ENCODE results near the gene GNPTAB. TPM values are rescaled to one million over a fixed set of nuclear protein-coding genes. Genes with fewer than 3 reads are reported as not detected.

Gene GNPTAB
- total RNA-seq, 1 donor from 2014 or later, result 59.2 TPM

DNA sequence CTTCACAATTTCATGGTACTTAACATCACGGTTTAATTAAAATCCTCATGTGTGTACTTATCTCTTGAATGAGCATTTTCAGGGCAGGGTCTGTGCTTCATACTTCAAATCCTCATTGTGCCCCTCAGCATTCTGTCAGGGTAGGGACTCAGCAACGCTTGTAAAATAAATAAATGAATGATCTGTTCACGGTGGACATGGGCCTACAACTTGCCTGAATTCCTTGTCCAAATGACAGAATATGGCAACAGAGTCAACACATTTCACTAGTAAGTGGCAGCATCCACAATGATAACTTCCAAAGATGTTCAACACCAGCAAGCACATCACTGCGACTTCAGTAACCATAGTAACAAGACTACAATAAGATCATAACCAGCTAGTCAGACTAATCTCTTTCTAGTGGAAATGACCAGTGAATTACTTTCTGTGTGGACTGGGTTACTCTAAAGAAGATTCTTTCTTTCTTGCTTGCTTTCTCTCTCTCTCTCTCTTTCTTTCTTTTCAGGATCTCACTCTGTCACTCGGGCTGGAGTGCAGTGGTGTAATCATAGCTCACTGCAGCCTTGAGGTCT is 14.5 kb upstream of the GNPTAB start:
- DNase-seq (no peak), ATAC-seq (no peak)
- Histone ChIP-seq H3K4me1 (no peaks in the 10 kb centered on the region), H3K9me3 (no peaks in the 10 kb centered on the region), H3K27ac (no peak overlapping the region), H3K27me3 (ENCODE audit: low read depth) (no peaks in the 10 kb centered on the region), H3K4me3 (no peak overlapping the region), H3K36me3 (no peaks in the 10 kb centered on the region)
- intact Hi-C loops (cut with DNase I), result no loop called here
- TF ChIP-seq, protein P1, sequence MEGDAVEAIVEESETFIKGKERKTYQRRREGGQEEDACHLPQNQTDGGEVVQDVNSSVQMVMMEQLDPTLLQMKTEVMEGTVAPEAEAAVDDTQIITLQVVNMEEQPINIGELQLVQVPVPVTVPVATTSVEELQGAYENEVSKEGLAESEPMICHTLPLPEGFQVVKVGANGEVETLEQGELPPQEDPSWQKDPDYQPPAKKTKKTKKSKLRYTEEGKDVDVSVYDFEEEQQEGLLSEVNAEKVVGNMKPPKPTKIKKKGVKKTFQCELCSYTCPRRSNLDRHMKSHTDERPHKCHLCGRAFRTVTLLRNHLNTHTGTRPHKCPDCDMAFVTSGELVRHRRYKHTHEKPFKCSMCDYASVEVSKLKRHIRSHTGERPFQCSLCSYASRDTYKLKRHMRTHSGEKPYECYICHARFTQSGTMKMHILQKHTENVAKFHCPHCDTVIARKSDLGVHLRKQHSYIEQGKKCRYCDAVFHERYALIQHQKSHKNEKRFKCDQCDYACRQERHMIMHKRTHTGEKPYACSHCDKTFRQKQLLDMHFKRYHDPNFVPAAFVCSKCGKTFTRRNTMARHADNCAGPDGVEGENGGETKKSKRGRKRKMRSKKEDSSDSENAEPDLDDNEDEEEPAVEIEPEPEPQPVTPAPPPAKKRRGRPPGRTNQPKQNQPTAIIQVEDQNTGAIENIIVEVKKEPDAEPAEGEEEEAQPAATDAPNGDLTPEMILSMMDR (IDR thresholded peaks at IDR 0.05), result no peak

DNA sequence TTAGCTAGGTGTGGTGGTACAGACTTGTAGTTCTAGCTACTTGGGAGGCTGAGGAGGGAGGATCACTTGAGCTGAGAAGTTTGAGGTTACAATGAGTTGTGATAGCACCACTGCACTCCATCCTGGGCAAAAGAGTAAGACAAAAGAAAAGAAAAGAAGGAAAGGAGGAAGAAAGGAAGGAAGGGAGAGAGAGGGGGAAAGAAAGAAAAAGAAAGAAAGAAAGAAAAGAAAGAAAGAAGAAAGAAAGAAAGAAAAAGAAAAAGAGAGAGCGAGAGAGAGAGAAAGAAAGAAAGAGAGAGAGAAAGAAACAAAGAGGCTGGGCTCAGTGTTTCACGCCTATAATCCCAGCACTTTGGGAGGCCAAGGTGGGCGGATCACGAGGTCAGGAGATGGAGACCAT is 10.3 kb upstream of the GNPTAB start:
- TF ChIP-seq, protein P1 (IDR thresholded peaks at IDR 0.05), result no peak
- peaks cover 4% of the 10 kb centered on the region for H3K4me1 ChIP-seq
- no peak overlapping the region for H3K4me3 ChIP-seq
- no peaks in the 10 kb centered on the region for H3K9me3 ChIP-seq
- intact Hi-C loops (cut with DNase I), result no loop called here
- no peaks in the 10 kb centered on the region for H3K27me3 ChIP-seq (ENCODE audit: low read depth)
- no peak overlapping the region for H3K27ac ChIP-seq
- DNase-seq (no peak), ATAC-seq (no peak)
- no peaks in the 10 kb centered on the region for H3K36me3 ChIP-seq

DNA sequence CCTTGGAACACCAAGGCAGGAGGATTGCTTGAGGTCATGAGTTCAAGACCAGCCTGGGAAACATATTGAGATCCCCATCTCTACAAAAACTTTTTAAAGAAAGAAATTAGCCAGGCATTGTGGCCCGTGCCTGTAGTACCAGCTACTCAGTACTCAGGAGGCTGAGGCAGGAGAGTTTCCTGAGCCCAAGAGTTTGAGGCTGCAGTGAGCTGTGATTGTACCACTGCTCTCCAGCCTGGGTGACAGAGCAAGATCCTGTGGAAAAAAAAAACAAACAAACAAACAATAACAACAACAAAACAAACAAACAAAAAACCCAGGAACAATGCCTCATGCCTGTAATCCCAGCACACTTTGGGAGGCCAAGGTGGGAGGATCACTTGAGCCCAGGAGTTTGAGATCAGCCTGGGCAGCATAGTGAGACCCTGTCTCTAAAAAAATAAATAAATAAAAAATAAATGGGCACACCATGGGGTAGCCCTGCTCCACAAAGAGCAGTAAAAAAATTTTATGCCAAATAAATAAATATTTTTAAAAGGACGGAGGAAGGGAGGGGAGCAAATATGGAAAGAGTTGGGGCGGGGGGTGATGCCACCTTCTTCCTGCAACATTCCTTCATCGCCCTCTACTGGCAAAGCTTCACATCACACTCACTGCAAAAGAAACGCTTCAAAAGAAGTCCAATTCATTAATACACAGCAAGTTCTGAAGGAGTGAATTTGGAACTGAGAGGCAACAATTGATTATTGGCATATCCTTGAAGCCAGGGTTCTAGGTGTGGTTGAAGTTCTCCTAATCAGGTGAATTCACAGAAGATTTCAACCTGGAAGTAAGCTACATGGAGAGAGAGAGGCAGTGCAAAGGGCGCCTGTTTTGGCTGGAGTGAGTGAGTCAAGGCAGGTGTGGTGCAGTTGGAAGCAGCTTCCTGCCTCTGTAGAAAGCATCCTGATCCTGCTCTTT is 8.8 kb upstream of the GNPTAB start:
- Histone ChIP-seq H3K4me1 (peaks cover 4% of the 10 kb centered on the region), H3K36me3 (no peaks in the 10 kb centered on the region), H3K4me3 (no peak overlapping the region), H3K9me3 (no peaks in the 10 kb centered on the region), H3K27me3 (ENCODE audit: low read depth) (no peaks in the 10 kb centered on the region), H3K27ac (no peak overlapping the region)
- ATAC-seq, result peak; percentile 79 to 83
- intact Hi-C loops (cut with DNase I), result loop anchor here (10.0 kb wide), 1 partner anchor 425 kb away; no protein-coding TSS in a partner anchor
- no peak for DNase-seq
- TF ChIP-seq, protein P1 (IDR thresholded peaks at IDR 0.05), result peak; percentile 87

DNA sequence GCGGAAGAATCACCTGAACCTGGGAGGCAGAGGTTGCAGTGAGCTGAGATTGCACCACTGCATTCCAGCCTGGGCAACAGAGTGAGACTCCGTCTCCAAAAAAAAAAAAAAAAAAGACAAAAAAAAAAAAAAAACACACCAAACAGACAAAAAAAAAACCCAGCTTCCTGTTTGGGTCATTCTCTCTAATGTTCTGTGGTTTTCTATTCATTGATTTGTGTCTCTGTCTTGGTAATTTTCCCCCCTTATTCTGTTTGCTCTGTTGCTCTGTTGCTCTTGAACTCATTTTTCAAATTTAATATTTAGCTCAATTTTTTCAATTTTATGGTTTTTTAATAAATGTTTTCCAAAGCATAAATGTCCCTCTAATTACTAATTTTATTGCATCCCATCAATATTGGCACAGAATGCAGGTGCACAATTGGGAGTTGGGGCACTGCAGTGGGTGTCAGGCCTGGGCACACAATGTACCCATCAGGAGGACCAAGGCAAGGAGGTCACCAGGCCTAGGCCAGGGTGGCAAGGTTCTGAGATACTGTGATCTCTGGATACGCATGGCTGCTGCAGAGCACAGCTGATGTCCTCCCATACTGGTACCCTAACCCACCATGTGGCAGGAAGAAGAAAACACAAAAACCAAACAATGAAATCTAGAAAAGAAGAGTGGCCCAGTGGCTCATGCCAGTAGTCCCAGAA is 8.0 kb upstream of the GNPTAB start:
- intact Hi-C loops (cut with DNase I), result loop anchor here (10.0 kb wide), 1 partner anchor 424 kb away; no protein-coding TSS in a partner anchor
- ATAC-seq (peak in 1 of 2 donors; percentile 44), DNase-seq (no peak)
- Histone ChIP-seq H3K9me3 (no peaks in the 10 kb centered on the region), H3K4me1 (peaks cover 4% of the 10 kb centered on the region), H3K27me3 (ENCODE audit: low read depth) (no peaks in the 10 kb centered on the region), H3K36me3 (no peaks in the 10 kb centered on the region), H3K27ac (no peak overlapping the region), H3K4me3 (no peak overlapping the region)
- TF ChIP-seq, protein P1 (IDR thresholded peaks at IDR 0.05), result no peak

DNA sequence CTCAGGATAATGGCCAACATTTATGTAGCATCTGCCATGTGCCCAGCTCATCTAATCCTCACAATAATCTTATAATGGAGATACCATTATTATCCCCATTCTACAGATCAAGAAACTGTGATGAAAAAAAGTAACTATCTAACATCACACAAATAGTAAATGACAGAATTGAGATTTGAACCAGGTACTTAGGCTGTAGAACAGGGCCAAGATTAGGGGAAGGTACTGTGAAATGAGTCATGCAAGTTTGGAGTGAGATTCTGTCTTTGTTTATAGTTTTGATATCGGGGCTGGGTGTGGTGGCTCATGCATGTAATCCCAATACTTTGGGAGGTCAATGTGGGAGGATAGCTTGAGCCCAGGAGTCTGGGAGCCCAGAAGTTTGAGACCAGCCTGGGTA is 1.3 kb upstream of the GNPTAB start:
- no peaks in the 10 kb centered on the region for H3K9me3 ChIP-seq
- no peak overlapping the region for H3K27ac ChIP-seq
- no peak overlapping the region for H3K4me3 ChIP-seq
- ATAC-seq, result no peak
- TF ChIP-seq, protein P1 (IDR thresholded peaks at IDR 0.05), result no peak
- no peaks in the 10 kb centered on the region for H3K27me3 ChIP-seq (ENCODE audit: low read depth)
- no peaks in the 10 kb centered on the region for H3K36me3 ChIP-seq
- peaks cover 32% of the 10 kb centered on the region for H3K4me1 ChIP-seq
- intact Hi-C loops (cut with DNase I), result loop anchor here (10.0 kb wide), 1 partner anchor 417 kb away; no protein-coding TSS in a partner anchor
- no peak for DNase-seq
